ENCODE measurements around the gene KCNJ16. TPM values are rescaled to one million over a fixed set of nuclear protein-coding genes. Genes with fewer than 3 reads are reported as not detected.
"Not testable (repeated sequence)": the region's sequence is repeated elsewhere in the genome, so short reads cannot be mapped to it uniquely, and the experiment has no call there.

The KCNJ16 gene
- total RNA-seq, 1 experiment from 2014 or later = not detected

DNA sequence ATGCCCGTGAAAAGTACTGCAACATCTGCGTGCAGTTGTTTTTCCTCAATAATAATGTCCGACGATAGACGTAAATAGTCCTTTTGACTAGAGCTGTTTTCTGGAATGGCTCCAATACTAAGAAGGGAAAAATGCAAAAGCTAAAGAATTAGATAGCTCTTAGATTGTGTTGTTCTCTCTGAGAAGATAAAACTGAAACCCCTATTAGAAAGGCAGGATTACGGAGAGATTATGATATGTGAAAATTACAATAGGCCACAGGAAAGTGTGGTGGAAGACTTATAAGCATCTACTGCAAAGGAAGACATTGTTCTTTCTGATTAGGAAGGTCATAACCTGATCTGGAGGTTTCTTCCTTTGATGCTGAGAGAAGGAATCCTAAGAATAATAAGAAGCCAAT lies 33.5 kb upstream of the KCNJ16 start:
- no peaks in the 10 kb centered on the region for H3K27me3 ChIP-seq (ENCODE audit: control insufficient read depth, insufficient read depth, low read length)
- POLR2A ChIA-PET = no interaction called here
- in situ Hi-C loops (cut with HindIII; ENCODE audit: low pct_unique_long_range_greater_than_20kb, low sequenced_read_pairs) (no loop called here), intact Hi-C loops (cut with micrococcal nuclease; ENCODE audit: unreplicated experiment) (no loop called here)
- H3K9me3 ChIP-seq (ENCODE audit: control insufficient read depth, insufficient read depth, low read depth, low read length) = no peaks in the 10 kb centered on the region
- no TSS peak for BruUV-seq (replicated peaks)
- no peak overlapping the region for H3K27ac ChIP-seq (ENCODE audit: low read length)
- DNase-seq (ENCODE audit: low read depth, low spot score) (no peak), ATAC-seq (no peak)
- no peaks in the 10 kb centered on the region for H3K4me1 ChIP-seq (ENCODE audit: control insufficient read depth, insufficient read depth, low read length)
- CTCF ChIA-PET = no interaction called here
- no peaks in the 10 kb centered on the region for H3K36me3 ChIP-seq (ENCODE audit: control insufficient read depth, insufficient read depth, low read length)
- no peak overlapping the region for H3K4me3 ChIP-seq (ENCODE audit: low read depth in 2 of 2, low read length in 2 of 2)
- TF ChIP-seq, protein P1, sequence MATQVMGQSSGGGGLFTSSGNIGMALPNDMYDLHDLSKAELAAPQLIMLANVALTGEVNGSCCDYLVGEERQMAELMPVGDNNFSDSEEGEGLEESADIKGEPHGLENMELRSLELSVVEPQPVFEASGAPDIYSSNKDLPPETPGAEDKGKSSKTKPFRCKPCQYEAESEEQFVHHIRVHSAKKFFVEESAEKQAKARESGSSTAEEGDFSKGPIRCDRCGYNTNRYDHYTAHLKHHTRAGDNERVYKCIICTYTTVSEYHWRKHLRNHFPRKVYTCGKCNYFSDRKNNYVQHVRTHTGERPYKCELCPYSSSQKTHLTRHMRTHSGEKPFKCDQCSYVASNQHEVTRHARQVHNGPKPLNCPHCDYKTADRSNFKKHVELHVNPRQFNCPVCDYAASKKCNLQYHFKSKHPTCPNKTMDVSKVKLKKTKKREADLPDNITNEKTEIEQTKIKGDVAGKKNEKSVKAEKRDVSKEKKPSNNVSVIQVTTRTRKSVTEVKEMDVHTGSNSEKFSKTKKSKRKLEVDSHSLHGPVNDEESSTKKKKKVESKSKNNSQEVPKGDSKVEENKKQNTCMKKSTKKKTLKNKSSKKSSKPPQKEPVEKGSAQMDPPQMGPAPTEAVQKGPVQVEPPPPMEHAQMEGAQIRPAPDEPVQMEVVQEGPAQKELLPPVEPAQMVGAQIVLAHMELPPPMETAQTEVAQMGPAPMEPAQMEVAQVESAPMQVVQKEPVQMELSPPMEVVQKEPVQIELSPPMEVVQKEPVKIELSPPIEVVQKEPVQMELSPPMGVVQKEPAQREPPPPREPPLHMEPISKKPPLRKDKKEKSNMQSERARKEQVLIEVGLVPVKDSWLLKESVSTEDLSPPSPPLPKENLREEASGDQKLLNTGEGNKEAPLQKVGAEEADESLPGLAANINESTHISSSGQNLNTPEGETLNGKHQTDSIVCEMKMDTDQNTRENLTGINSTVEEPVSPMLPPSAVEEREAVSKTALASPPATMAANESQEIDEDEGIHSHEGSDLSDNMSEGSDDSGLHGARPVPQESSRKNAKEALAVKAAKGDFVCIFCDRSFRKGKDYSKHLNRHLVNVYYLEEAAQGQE (IDR thresholded peaks at IDR 0.05; ENCODE audit: insufficient read depth in 1 of 2, low read depth in 2 of 2, low read length in 1 of 2) = no peak
- no peak for TF ChIP-seq TCF7L2 (IDR thresholded peaks at IDR 0.05; ENCODE audit: low read depth, low read length)
- no peak for TF ChIP-seq SIN3A (IDR thresholded peaks at IDR 0.05; ENCODE audit: borderline replicate concordance, insufficient read depth, low read depth, low read length)
- TF ChIP-seq, protein P2, sequence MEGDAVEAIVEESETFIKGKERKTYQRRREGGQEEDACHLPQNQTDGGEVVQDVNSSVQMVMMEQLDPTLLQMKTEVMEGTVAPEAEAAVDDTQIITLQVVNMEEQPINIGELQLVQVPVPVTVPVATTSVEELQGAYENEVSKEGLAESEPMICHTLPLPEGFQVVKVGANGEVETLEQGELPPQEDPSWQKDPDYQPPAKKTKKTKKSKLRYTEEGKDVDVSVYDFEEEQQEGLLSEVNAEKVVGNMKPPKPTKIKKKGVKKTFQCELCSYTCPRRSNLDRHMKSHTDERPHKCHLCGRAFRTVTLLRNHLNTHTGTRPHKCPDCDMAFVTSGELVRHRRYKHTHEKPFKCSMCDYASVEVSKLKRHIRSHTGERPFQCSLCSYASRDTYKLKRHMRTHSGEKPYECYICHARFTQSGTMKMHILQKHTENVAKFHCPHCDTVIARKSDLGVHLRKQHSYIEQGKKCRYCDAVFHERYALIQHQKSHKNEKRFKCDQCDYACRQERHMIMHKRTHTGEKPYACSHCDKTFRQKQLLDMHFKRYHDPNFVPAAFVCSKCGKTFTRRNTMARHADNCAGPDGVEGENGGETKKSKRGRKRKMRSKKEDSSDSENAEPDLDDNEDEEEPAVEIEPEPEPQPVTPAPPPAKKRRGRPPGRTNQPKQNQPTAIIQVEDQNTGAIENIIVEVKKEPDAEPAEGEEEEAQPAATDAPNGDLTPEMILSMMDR (IDR thresholded peaks at IDR 0.05) = no peak
- TF ChIP-seq POLR2AphosphoS5 (IDR thresholded peaks at IDR 0.05; ENCODE audit: low read depth, low read length) = no peak

DNA sequence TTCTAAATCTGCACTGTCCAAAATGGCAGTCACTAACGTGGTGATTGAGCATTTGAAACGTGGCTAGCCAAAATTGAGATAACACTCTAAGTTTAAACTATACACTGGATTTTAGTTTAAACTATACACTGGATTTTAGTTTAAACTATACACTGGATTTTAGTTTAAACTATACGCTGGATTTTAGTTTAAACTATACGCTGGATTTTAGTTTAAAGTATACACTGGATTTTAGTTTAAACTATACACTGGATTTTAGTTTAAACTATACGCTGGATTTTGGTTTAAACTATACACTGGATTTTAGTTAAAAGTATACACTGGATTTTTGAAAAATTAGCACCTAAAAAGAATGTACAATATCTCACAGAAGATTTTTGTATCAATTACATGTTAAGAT lies 29.2 kb upstream of the KCNJ16 start:
- intact Hi-C loops (cut with micrococcal nuclease; ENCODE audit: unreplicated experiment); H3K27me3 ChIP-seq (ENCODE audit: control insufficient read depth, insufficient read depth, low read length); in situ Hi-C loops (cut with HindIII; ENCODE audit: low pct_unique_long_range_greater_than_20kb, low sequenced_read_pairs); H3K36me3 ChIP-seq (ENCODE audit: control insufficient read depth, insufficient read depth, low read length); CTCF ChIA-PET; H3K4me1 ChIP-seq (ENCODE audit: control insufficient read depth, insufficient read depth, low read length); H3K4me3 ChIP-seq (ENCODE audit: low read depth in 2 of 2, low read length in 2 of 2); DNase-seq (ENCODE audit: low read depth, low spot score); H3K9me3 ChIP-seq (ENCODE audit: control insufficient read depth, insufficient read depth, low read depth, low read length); ATAC-seq; BruUV-seq (replicated peaks); POLR2A ChIA-PET; H3K27ac ChIP-seq (ENCODE audit: low read length): not testable (repeated sequence)

DNA sequence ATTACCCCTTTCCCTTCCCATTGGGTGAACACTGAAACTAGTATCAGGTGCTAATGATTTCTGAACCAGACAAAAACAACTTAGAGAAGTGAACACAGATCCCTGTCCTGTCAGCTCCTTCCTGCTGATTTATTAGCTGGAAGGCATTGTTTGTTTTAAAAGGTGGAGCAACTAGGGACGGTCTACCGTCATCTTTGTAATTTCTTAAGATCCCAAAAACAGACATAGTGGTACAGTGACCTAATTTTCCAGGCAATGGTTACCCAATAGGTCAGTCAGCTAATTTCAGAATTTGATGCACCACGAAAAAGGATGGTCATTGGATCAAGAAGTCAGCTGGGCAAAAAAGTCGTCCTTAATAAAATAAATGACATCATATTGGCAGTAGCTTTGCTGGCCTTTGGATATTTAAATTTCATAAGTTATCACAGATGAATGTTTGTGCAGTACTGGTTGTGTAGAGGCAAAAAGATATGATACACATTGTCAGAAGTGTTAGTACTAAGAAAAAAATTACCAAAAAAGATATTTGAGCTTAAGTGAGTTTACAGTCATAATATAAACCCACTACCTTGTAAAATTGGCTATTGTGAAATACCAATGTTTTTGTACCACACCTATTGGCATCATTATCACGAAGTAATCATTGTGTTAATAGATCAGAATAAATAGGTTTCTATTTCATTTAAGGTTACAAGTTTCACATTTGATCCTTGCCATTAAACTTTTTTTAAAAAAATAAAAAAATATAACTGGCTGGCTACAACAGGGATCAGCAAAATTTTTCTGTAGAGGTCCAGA lies 27.2 kb upstream of the KCNJ16 start:
- Histone ChIP-seq H3K9me3 (ENCODE audit: control insufficient read depth, insufficient read depth, low read depth, low read length) (no peaks in the 10 kb centered on the region), H3K4me3 (ENCODE audit: low read depth in 2 of 2, low read length in 2 of 2) (no peak overlapping the region), H3K36me3 (ENCODE audit: control insufficient read depth, insufficient read depth, low read length) (no peaks in the 10 kb centered on the region), H3K27ac (ENCODE audit: low read length) (no peak overlapping the region), H3K4me1 (ENCODE audit: control insufficient read depth, insufficient read depth, low read length) (no peaks in the 10 kb centered on the region), H3K27me3 (ENCODE audit: control insufficient read depth, insufficient read depth, low read length) (no peaks in the 10 kb centered on the region)
- intact Hi-C loops (cut with micrococcal nuclease; ENCODE audit: unreplicated experiment) = no loop called here
- BruUV-seq (replicated peaks) = no TSS peak
- no peak for TF ChIP-seq SIN3A (IDR thresholded peaks at IDR 0.05; ENCODE audit: borderline replicate concordance, insufficient read depth, low read depth, low read length)
- TF ChIP-seq, protein P2 (IDR thresholded peaks at IDR 0.05) = no peak
- no peak for TF ChIP-seq TCF7L2 (IDR thresholded peaks at IDR 0.05; ENCODE audit: low read depth, low read length)
- TF ChIP-seq, protein P1 (IDR thresholded peaks at IDR 0.05; ENCODE audit: insufficient read depth in 1 of 2, low read depth in 2 of 2, low read length in 1 of 2) = no peak
- no peak for TF ChIP-seq POLR2AphosphoS5 (IDR thresholded peaks at IDR 0.05; ENCODE audit: low read depth, low read length)
- in situ Hi-C loops (cut with HindIII; ENCODE audit: low pct_unique_long_range_greater_than_20kb, low sequenced_read_pairs) = no loop called here
- ATAC-seq (no peak), DNase-seq (ENCODE audit: low read depth, low spot score) (no peak)
- POLR2A ChIA-PET = no interaction called here
- CTCF ChIA-PET = no interaction called here
